ENCODE data around the gene DPT.

DNA sequence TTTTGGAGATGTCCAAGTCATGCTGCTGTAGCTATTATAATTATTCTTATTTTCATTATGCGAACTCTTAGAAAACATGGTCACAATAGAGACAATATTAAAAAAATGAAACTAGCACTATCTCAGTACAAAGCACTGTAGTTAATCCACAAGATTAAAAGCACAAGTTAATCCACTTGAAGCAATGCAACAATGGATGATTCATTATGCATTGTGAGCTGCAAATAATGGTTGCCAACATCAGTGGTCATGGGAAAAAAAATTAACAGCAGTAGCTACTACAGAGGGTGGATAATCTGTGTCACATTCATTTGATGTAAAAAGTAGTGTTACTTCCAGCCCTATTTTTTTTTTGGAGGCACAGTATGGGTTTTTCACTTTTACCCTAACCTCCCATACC lies 56.7 kb downstream of the DPT start:
- TF ChIP-seq EZH2 (IDR thresholded peaks at IDR 0.05) (no peak), POLR2AphosphoS5 (IDR thresholded peaks at IDR 0.05; ENCODE audit: borderline replicate concordance, low read depth, low read length) (no peak), FOXP2 (optimal IDR thresholded peaks at IDR 0.05; ENCODE audit: control extremely low read depth, extremely low read length, insufficient read depth) (no peak)

Data from SK-N-MC (cell line).